CD14-positive monocyte (primary cell): Measurements from ENCODE around the gene ICAM5. TPM values are rescaled to one million over a fixed set of nuclear protein-coding genes. Genes with fewer than 3 reads are reported as not detected.

Source experiments
- DNase-seq, 3 donors: peaks; one replicate each; pipeline ENCODE4 v3.0.0-alpha.2; 2011 to 2022
- H2AFZ ChIP-seq: 2 replicates; pipeline ENCODE4 v1.6.0; 2012; ENCODE audit warnings: mild to moderate bottlenecking, low read depth, low read length, inconsistent platforms; ENCODE audit not compliant: insufficient read depth, poor library complexity, severe bottlenecking
- H3K27ac ChIP-seq, 2 donors: 1 replicate in 1 of 2; 2 replicates in 1 of 2; pipeline ENCODE4 v1.5.1; 2012 to 2013; ENCODE audit warnings: low read length in 2 of 2, control low read depth in 1 of 2, inconsistent platforms in 1 of 2, low read depth in 1 of 2, mild to moderate bottlenecking in 1 of 2
- H3K27me3 ChIP-seq, 2 donors: one replicate each; pipeline versions ENCODE4 v1.6.0 to v1.6.1; 2011 to 2013; ENCODE audit warnings: low read length in 2 of 2; ENCODE audit not compliant: control insufficient read depth in 2 of 2, insufficient read depth in 2 of 2
- H3K36me3 ChIP-seq, 2 donors: replicated peaks in 1 of 2; 1 replicate in 1 of 2; 2 replicates in 1 of 2; pipeline versions ENCODE4 v1.5.1 to v1.6.1; 2012 to 2013; ENCODE audit warnings: low read length in 2 of 2, control low read depth in 1 of 2, inconsistent platforms in 1 of 2, mild to moderate bottlenecking in 1 of 2; ENCODE audit not compliant: insufficient read depth in 2 of 2, control insufficient read depth in 1 of 2
- H3K4me1 ChIP-seq, 2 donors: 1 replicate in 1 of 2; 2 replicates in 1 of 2; pipeline versions ENCODE4 v1.5.1 to v1.6.1; 2012 to 2013; ENCODE audit warnings: low read length in 2 of 2, control low read depth in 1 of 2, inconsistent platforms in 1 of 2, mild to moderate bottlenecking in 1 of 2, moderate library complexity in 1 of 2; ENCODE audit not compliant: insufficient read depth in 2 of 2, control insufficient read depth in 1 of 2
- H3K4me2 ChIP-seq: replicated peaks from 2 replicates; pipeline ENCODE3; 2012; ENCODE audit warnings: low read length, moderate library complexity, mild to moderate bottlenecking; ENCODE audit not compliant: poor library complexity, severe bottlenecking; ENCODE audit errors: extremely low read depth
- H3K4me3 ChIP-seq, 3 experiments: fragments of 200-600 bp in 1 of 3; sonication (generic) in 1 of 3; replicated peaks in 1 of 3; 1 replicate in 2 of 3; 2 replicates in 1 of 3; pipeline ENCODE4 v1.5.1; 2011 to 2013; ENCODE audit warnings: low read length in 3 of 3, mild to moderate bottlenecking in 3 of 3, control low read depth in 2 of 3, low read depth in 2 of 3, inconsistent platforms in 1 of 3, moderate library complexity in 1 of 3
- H3K79me2 ChIP-seq: 2 replicates; pipeline ENCODE4 v1.6.0; 2012; ENCODE audit warnings: mild to moderate bottlenecking, control low read depth, inconsistent platforms, low read length, moderate library complexity; ENCODE audit not compliant: insufficient read depth
- H3K9ac ChIP-seq: 2 replicates; pipeline ENCODE4 v1.6.0; 2017; ENCODE audit warnings: low read length, mild to moderate bottlenecking; ENCODE audit not compliant: insufficient read depth, poor library complexity, severe bottlenecking
- H3K9me3 ChIP-seq, 2 donors: replicated peaks in 1 of 2; 1 replicate in 1 of 2; 2 replicates in 1 of 2; pipeline versions ENCODE4 v1.5.1 to v1.6.1; 2012 to 2013; ENCODE audit warnings: low read length in 2 of 2, control low read depth in 1 of 2; ENCODE audit not compliant: control insufficient read depth in 1 of 2, insufficient read depth in 1 of 2
- H4K20me1 ChIP-seq: 2 replicates; pipeline ENCODE4 v1.6.0; 2012; ENCODE audit warnings: mild to moderate bottlenecking, low read length, control low read depth, moderate library complexity; ENCODE audit not compliant: insufficient read depth
- H3K27ac Mint-ChIP-seq, 7 donors: one replicate each; pipeline ENCODE4 v1.8.0; 2020; ENCODE audit warnings: mild to moderate bottlenecking in 7 of 7, mixed read lengths in 7 of 7, moderate library complexity in 6 of 7, inconsistent platforms in 2 of 7
- H3K27me3 Mint-ChIP-seq, 3 donors: one replicate each; pipeline ENCODE4 v1.8.0; 2021 to 2022; ENCODE audit warnings: low read depth in 3 of 3, mild to moderate bottlenecking in 3 of 3, mixed read lengths in 3 of 3, moderate library complexity in 3 of 3, inconsistent platforms in 1 of 3
- H3K36me3 Mint-ChIP-seq, 2 donors: one replicate each; pipeline ENCODE4 v1.8.0; 2020; ENCODE audit warnings: mixed read lengths in 2 of 2, inconsistent platforms in 1 of 2, mild to moderate bottlenecking in 1 of 2
- H3K4me1 Mint-ChIP-seq: one replicate; pipeline ENCODE4 v1.8.0; 2020; ENCODE audit warnings: mild to moderate bottlenecking, mixed read lengths
- H3K4me3 Mint-ChIP-seq, 2 donors: one replicate each; pipeline ENCODE4 v1.8.0; 2020; ENCODE audit warnings: mild to moderate bottlenecking in 2 of 2, mixed read lengths in 2 of 2, moderate library complexity in 1 of 2
- H3K9me3 Mint-ChIP-seq, 7 donors: one replicate each; pipeline ENCODE4 v1.8.0; 2020 to 2022; ENCODE audit warnings: mixed read lengths in 7 of 7, mild to moderate bottlenecking in 6 of 7, moderate library complexity in 6 of 7, inconsistent platforms in 2 of 7
- CTCF ChIP-seq: fragments of 200-600 bp; IDR thresholded peaks from one replicate; pipeline ENCODE4 v1.8.0; 2022; ENCODE audit warnings: antibody characterized with exemption, mild to moderate bottlenecking
- WGBS: methylation state at CpG from one replicate; pipeline ENCODE4 v1.1.5; 2013; ENCODE audit warnings: missing lambda C conversion rate; ENCODE audit not compliant: insufficient coverage; 5-methylcytosine and 5-hydroxymethylcytosine counted together
- intact Hi-C, 2 donors: fragments of 100-400 bp; cut with micrococcal nuclease; formaldehyde crosslinking; loops; one replicate each; pipeline versions ENCODE4 v1.15.0 to v1.15.1; 2023
- polyA plus RNA-seq, 3 donors: library from polyadenylated mRNA; depleted of rRNA in 1 of 3; unstranded in 2 of 3; stranded (reverse) in 1 of 3; fragments of 300-500 nt in 2 of 3; fragments of >200 nt in 1 of 3; fragmentation: Illumina TruSeq in 2 of 3; gene quantifications; 1 replicate in 2 of 3; 2 replicates in 1 of 3; pipeline ENCODE4 v1.2.3, GENCODE V29; 2012 to 2021

The ICAM5 gene
- polyA plus RNA-seq, 3 donors = 0.21 to 2.1 TPM; not detected in 1

GRCh38 chr19:10292206-10292788, 2.5 kb downstream of the ICAM5 start:
- Histone ChIP-seq H3K9ac (no peak overlapping the region), H4K20me1 (peaks cover 11% of the 10 kb centered on the region), H2AFZ (peak overlapping the region; percentile 73), H3K27ac (no peak overlapping the region), H3K36me3 (no peaks in the 10 kb centered on the region), H3K27me3 (peaks cover 37 to 89% of the 10 kb centered on the region in 2 donors), H3K79me2 (no peaks in the 10 kb centered on the region), H3K9me3 (peaks cover 6 to 22% of the 10 kb centered on the region in 2 donors), H3K4me3 (peak overlapping the region; percentile 12 to 74 (median 36)), H3K4me1 (peaks cover 86 to 89% of the 10 kb centered on the region in 2 donors), H3K4me2 (peak overlapping the region; percentile 78)
- Mint-ChIP-seq H3K4me3 (peak overlapping the region; percentile 75 to 94), H3K36me3 (peaks cover 19 to 26% of the 10 kb centered on the region in 2 donors), H3K9me3 (peaks cover 0 to 56% (median 31%) of the 10 kb centered on the region in 7 donors), H3K27ac (peak overlapping the region in 6 of 7 donors; percentile 54 to 90 (median 80)), H3K27me3 (peaks cover 82 to 97% (median 91%) of the 10 kb centered on the region in 3 donors), H3K4me1 (peaks cover 74% of the 10 kb centered on the region)
- WGBS = 1% methylated on average over 45 of the region's 45 CpGs
- DNase-seq = peak; percentile 76 to 80 (median 77)
- intact Hi-C loops = no loop called here
- no peak for TF ChIP-seq CTCF

- H3K4me1 Mint-ChIP-seq = peaks cover 67% of the 10 kb centered on the region
- H3K79me2 ChIP-seq = no peaks in the 10 kb centered on the region
- H3K9me3 ChIP-seq = peaks cover 6 to 22% of the 10 kb centered on the region in 2 donors
- H4K20me1 ChIP-seq = peaks cover 11% of the 10 kb centered on the region
- H3K4me3 ChIP-seq = peak overlapping the region in 2 of 3 experiments; percentile 36 to 74
- DNase-seq = peak in 1 of 3 donors; percentile 15
- H3K9me3 Mint-ChIP-seq = peaks cover 0 to 55% (median 29%) of the 10 kb centered on the region in 7 donors
- peak overlapping the region; percentile 75 to 94 for H3K4me3 Mint-ChIP-seq
- peak overlapping the region; percentile 78 for H3K4me2 ChIP-seq
- H3K9ac ChIP-seq = no peak overlapping the region
- H3K4me1 ChIP-seq = peaks cover 78 to 82% of the 10 kb centered on the region in 2 donors
- H3K27me3 ChIP-seq = peaks cover 37 to 82% of the 10 kb centered on the region in 2 donors
- TF ChIP-seq CTCF = no peak
- WGBS = 39% methylated on average over 50 of the region's 56 CpGs
- peaks cover 19 to 25% of the 10 kb centered on the region in 2 donors for H3K36me3 Mint-ChIP-seq
- H3K27ac Mint-ChIP-seq = peak overlapping the region in 6 of 7 donors; percentile 54 to 90 (median 86)
- no peak overlapping the region for H3K27ac ChIP-seq
- peaks cover 83 to 97% (median 88%) of the 10 kb centered on the region in 3 donors for H3K27me3 Mint-ChIP-seq
- no peaks in the 10 kb centered on the region for H3K36me3 ChIP-seq
- intact Hi-C loops = no loop called here
- peak overlapping the region; percentile 67 for H2AFZ ChIP-seq
These were observed 3.3 kb downstream of the ICAM5 start for GRCh38 chr19:10292789-10293636.
